AG09319 (cell line): ENCODE results near the gene TRIM67.

Source experiments
- DNase-seq: peaks from one replicate; pipeline ENCODE4 v3.0.0-alpha.2; 2010; ENCODE audit warnings: low read depth; ENCODE audit errors: extremely low read depth
- TF ChIP-seq, protein P1 (sequence below): IDR thresholded peaks from 2 replicates; pipeline ENCODE4 v1.5.1; 2011; ENCODE audit warnings: low read depth, mild to moderate bottlenecking, inconsistent platforms, low read length, moderate library complexity

The TRIM67 gene

GRCh38 chr1:231232870-231233734 lies 71.2 kb downstream of the TRIM67 start:
- TF ChIP-seq, protein P1, sequence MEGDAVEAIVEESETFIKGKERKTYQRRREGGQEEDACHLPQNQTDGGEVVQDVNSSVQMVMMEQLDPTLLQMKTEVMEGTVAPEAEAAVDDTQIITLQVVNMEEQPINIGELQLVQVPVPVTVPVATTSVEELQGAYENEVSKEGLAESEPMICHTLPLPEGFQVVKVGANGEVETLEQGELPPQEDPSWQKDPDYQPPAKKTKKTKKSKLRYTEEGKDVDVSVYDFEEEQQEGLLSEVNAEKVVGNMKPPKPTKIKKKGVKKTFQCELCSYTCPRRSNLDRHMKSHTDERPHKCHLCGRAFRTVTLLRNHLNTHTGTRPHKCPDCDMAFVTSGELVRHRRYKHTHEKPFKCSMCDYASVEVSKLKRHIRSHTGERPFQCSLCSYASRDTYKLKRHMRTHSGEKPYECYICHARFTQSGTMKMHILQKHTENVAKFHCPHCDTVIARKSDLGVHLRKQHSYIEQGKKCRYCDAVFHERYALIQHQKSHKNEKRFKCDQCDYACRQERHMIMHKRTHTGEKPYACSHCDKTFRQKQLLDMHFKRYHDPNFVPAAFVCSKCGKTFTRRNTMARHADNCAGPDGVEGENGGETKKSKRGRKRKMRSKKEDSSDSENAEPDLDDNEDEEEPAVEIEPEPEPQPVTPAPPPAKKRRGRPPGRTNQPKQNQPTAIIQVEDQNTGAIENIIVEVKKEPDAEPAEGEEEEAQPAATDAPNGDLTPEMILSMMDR: no peak

DNA sequence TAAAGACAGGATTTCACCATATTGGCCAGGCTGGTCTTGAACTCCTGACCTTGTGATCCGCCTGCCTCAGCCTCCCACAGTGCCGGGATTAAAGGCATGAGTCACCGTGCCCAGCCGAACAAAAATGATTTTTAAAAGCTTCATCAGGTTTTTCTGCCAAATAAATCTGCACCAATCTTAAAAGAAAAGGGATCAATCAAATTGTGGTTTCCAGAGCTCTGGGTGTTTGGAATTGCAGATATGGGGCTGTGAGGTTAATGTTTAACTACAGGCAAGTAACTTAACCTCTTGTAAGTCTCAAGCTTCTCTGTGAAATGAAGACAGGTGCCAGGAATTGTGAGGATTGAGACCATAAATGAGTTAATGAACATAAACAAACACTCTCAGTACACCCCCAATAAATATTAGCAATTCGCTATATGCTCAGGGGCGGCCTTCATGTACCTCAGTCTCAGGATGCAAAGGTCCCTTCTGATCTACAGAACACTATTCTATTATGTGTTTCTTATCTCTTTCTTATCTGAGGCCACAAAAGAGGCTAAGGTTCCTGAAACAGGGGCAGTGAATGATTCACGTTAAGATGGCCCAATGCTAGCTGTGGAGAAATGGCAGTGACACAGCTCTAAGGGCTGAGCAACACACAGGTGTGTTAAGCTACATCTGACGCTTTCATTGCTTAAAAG lies 72.0 kb downstream of the TRIM67 start:
- TF ChIP-seq, protein P1: no peak
- no peak for DNase-seq

More at GRCh38 chr1:231232870-231233734, 71.2 kb downstream of the TRIM67 start:
- no peak for DNase-seq

GRCh38 chr1:231234506-231234905 lies 72.6 kb downstream of the TRIM67 start:
- no peak for DNase-seq
- TF ChIP-seq, protein P1: no peak

GRCh38 chr1:231235526-231236207 lies 73.8 kb downstream of the TRIM67 start:
- DNase-seq: no peak
- TF ChIP-seq, protein P1: no peak

GRCh38 chr1:231236208-231236591 lies 74.3 kb downstream of the TRIM67 start:
- no peak for DNase-seq
- TF ChIP-seq, protein P1: no peak

- DNase-seq: no peak
- TF ChIP-seq, protein P1: no peak
Measured at GRCh38 chr1:231236938-231237337, 75.1 kb downstream of the TRIM67 start.
